Naive thymus-derived CD4-positive, alpha-beta T cell (primary cell): ENCODE data around the gene ATAD2B. TPM values are rescaled to one million over a fixed set of nuclear protein-coding genes. Genes with fewer than 3 reads are reported as not detected.

Source experiments
- ATAC-seq: fragments of 150-1000 bp; cut with Tn5 transposase; 2 replicates; pipeline ENCODE4 v1.10.0; 2021; ENCODE audit warnings: mild to moderate bottlenecking, moderate library complexity
- CTCF ChIA-PET: fragments of 350-600 bp; sonication (Branson Sonifier 250); formaldehyde crosslinking; loops from one replicate; lab custom pipeline; 2021; ENCODE audit warnings: antibody characterized with exemption; lab: Charles Lee
- POLR2A ChIA-PET: fragments of 350-600 bp; sonication (Branson Sonifier 250); formaldehyde crosslinking; loops from one replicate; lab custom pipeline; 2021; ENCODE audit warnings: antibody characterized with exemption, inconsistent platforms; lab: Charles Lee
- DNase-seq, 9 donors: peaks; one replicate each; pipeline versions ENCODE4 v3.0.0 to v3.0.0-alpha.2; 2020 to 2022; ENCODE audit warnings: mixed read lengths in 1 of 9
- H3K27ac ChIP-seq: one replicate; pipeline ENCODE4 v1.7.0; 2013; ENCODE audit warnings: mild to moderate bottlenecking, low read depth, low read length, moderate library complexity
- H3K27me3 ChIP-seq, 2 donors: one replicate each; pipeline ENCODE4 v1.7.0; 2013; ENCODE audit warnings: low read length in 2 of 2, mild to moderate bottlenecking in 2 of 2, moderate library complexity in 2 of 2; ENCODE audit not compliant: control insufficient read depth in 2 of 2, insufficient read depth in 2 of 2
- H3K36me3 ChIP-seq, 3 experiments: 1 replicate in 2 of 3; 2 replicates in 1 of 3; pipeline ENCODE4 v1.7.0; 2013; ENCODE audit warnings: low read length in 3 of 3, mild to moderate bottlenecking in 3 of 3, moderate library complexity in 1 of 3; ENCODE audit not compliant: insufficient read depth in 3 of 3, control insufficient read depth in 2 of 3
- H3K4me1 ChIP-seq, 2 donors: one replicate each; pipeline ENCODE4 v1.7.0; 2013; ENCODE audit warnings: low read length in 2 of 2, mild to moderate bottlenecking in 2 of 2, moderate library complexity in 1 of 2; ENCODE audit not compliant: control insufficient read depth in 2 of 2, insufficient read depth in 2 of 2
- H3K4me3 ChIP-seq: 2 replicates; pipeline ENCODE4 v1.7.0; 2013; ENCODE audit warnings: mild to moderate bottlenecking, low read length
- H3K9me3 ChIP-seq, 3 experiments: 1 replicate in 2 of 3; 2 replicates in 1 of 3; pipeline ENCODE4 v1.7.0; 2013; ENCODE audit warnings: low read length in 3 of 3; ENCODE audit not compliant: control insufficient read depth in 2 of 3
- H3K27ac Mint-ChIP-seq, 9 donors: one replicate each; pipeline ENCODE4 v1.8.0; 2020 to 2022; ENCODE audit warnings: mixed read lengths in 9 of 9, mild to moderate bottlenecking in 8 of 9, moderate library complexity in 5 of 9, inconsistent platforms in 2 of 9
- H3K27me3 Mint-ChIP-seq, 5 donors: one replicate each; pipeline ENCODE4 v1.8.0; 2021 to 2022; ENCODE audit warnings: mixed read lengths in 5 of 5, mild to moderate bottlenecking in 1 of 5
- H3K36me3 Mint-ChIP-seq, 5 donors: one replicate each; pipeline ENCODE4 v1.8.0; 2020 to 2022; ENCODE audit warnings: mixed read lengths in 5 of 5, mild to moderate bottlenecking in 3 of 5, inconsistent platforms in 1 of 5
- H3K4me1 Mint-ChIP-seq, 7 donors: one replicate each; pipeline ENCODE4 v1.8.0; 2020 to 2022; ENCODE audit warnings: mixed read lengths in 7 of 7, mild to moderate bottlenecking in 3 of 7, inconsistent platforms in 1 of 7
- H3K4me3 Mint-ChIP-seq, 10 donors: one replicate each; pipeline ENCODE4 v1.8.0; 2020 to 2022; ENCODE audit warnings: mild to moderate bottlenecking in 10 of 10, mixed read lengths in 10 of 10, moderate library complexity in 6 of 10, inconsistent platforms in 2 of 10
- H3K9me3 Mint-ChIP-seq, 11 donors: one replicate each; pipeline ENCODE4 v1.8.0; 2020 to 2022; ENCODE audit warnings: mixed read lengths in 11 of 11, mild to moderate bottlenecking in 4 of 11, inconsistent platforms in 1 of 11, moderate library complexity in 1 of 11
- intact Hi-C, 2 donors: fragments of 100-400 bp; cut with micrococcal nuclease; formaldehyde crosslinking; loops; one replicate each; pipeline ENCODE4 v1.15.1; 2023
- polyA plus RNA-seq, 2 donors: library from polyadenylated mRNA; unstranded; fragments of 300-500 nt; fragmentation: Illumina TruSeq; gene quantifications; one replicate each; pipeline ENCODE4 v1.2.3, GENCODE V29; 2021
- total RNA-seq, 6 experiments: library from RNA in 5 of 6; stranded (reverse) in 5 of 6; gene quantifications; 1 replicate in 5 of 6; 2 replicates in 1 of 6; pipeline ENCODE4 v1.2.3 and lab custom pipeline; 2021 to 2026

The ATAD2B gene
- total and polyA plus RNA-seq, 7 experiments from 2014 or later = 10.2 to 55.8 (median 38.0) TPM

GRCh38 chr2:23827287-23827686 lies 99.6 kb downstream of the ATAD2B start:
- Mint-ChIP-seq H3K4me3 (no peak overlapping the region), H3K27ac (peak overlapping the region in 5 of 9 donors; percentile 19 to 60 (median 25)), H3K36me3 (peaks cover 0 to 11% (median 3%) of the 10 kb centered on the region in 5 donors), H3K27me3 (no peaks in the 10 kb centered on the region), H3K9me3 (no peaks in the 10 kb centered on the region), H3K4me1 (peaks cover 0 to 9% (median 2%) of the 10 kb centered on the region in 7 donors)
- Histone ChIP-seq H3K27ac (no peak overlapping the region), H3K36me3 (peaks cover 0 to under 1% (median 0%) of the 10 kb centered on the region in 3 experiments), H3K27me3 (no peaks in the 10 kb centered on the region), H3K9me3 (no peaks in the 10 kb centered on the region), H3K4me1 (no peaks in the 10 kb centered on the region), H3K4me3 (no peak overlapping the region)
- ChIA-PET CTCF (interaction anchor here (1.0 to 1.5 kb wide), 2 partner anchors 8 to 38 kb away, joined by 3 to 6 read pairs; no protein-coding TSS in a partner anchor), POLR2A (interaction anchor here (0.7 kb wide), 1 partner anchor 38 kb away, joined by 4 read pairs; no protein-coding TSS in a partner anchor)
- no peak for ATAC-seq
- DNase-seq = no peak
- intact Hi-C loops = loop anchor here in 1 of 2 donors (10.0 kb wide), 1 partner anchor 408 kb away; no protein-coding TSS in a partner anchor

- DNase-seq (no peak), ATAC-seq (no peak)
- no peaks in the 10 kb centered on the region for H3K27me3 ChIP-seq
- Mint-ChIP-seq H3K4me3 (no peak overlapping the region), H3K36me3 (peaks cover 0 to 11% (median 3%) of the 10 kb centered on the region in 5 donors), H3K27ac (peak overlapping the region in 5 of 9 donors; percentile 19 to 40 (median 30)), H3K27me3 (no peaks in the 10 kb centered on the region), H3K4me1 (peaks cover 0 to 6% (median 2%) of the 10 kb centered on the region in 7 donors), H3K9me3 (no peaks in the 10 kb centered on the region)
- intact Hi-C loops = loop anchor here in 1 of 2 donors (10.0 kb wide), 1 partner anchor 408 kb away; no protein-coding TSS in a partner anchor
- no peak overlapping the region for H3K4me3 ChIP-seq
- H3K36me3 ChIP-seq = peaks cover 0 to 6% (median 0%) of the 10 kb centered on the region in 3 experiments
- POLR2A ChIA-PET = no interaction called here
- no peaks in the 10 kb centered on the region for H3K4me1 ChIP-seq
- H3K27ac ChIP-seq = no peak overlapping the region
- CTCF ChIA-PET = interaction anchor here (1.0 to 7.2 kb wide), 3 partner anchors 9 to 257 kb away, joined by 3 to 59 read pairs (median 6); partner anchors contain the start of gene TP53I3
- H3K9me3 ChIP-seq = no peaks in the 10 kb centered on the region
Measured at GRCh38 chr2:23826771-23827170, 100.2 kb downstream of the ATAD2B start.

- H3K9me3 Mint-ChIP-seq = no peaks in the 10 kb centered on the region
- POLR2A ChIA-PET = no interaction called here
Measured at GRCh38 chr2:23826040-23826439, 100.9 kb downstream of the ATAD2B start.

GRCh38 chr2:23824777-23825212 lies 102.1 kb downstream of the ATAD2B start:
- peak; percentile 77 for ATAC-seq
- Mint-ChIP-seq H3K4me1 (peaks cover 0 to 4% (median 0%) of the 10 kb centered on the region in 7 donors), H3K36me3 (peaks cover 0 to 11% (median 3%) of the 10 kb centered on the region in 5 donors), H3K27ac (no peak overlapping the region), H3K9me3 (no peaks in the 10 kb centered on the region), H3K27me3 (no peaks in the 10 kb centered on the region), H3K4me3 (no peak overlapping the region)
- Histone ChIP-seq H3K27me3 (no peaks in the 10 kb centered on the region), H3K9me3 (no peaks in the 10 kb centered on the region), H3K27ac (no peak overlapping the region), H3K36me3 (peaks cover 0 to 7% (median 0%) of the 10 kb centered on the region in 3 experiments), H3K4me1 (no peaks in the 10 kb centered on the region), H3K4me3 (no peak overlapping the region)
- DNase-seq = peak in 7 of 9 donors; percentile 18 to 60 (median 50)
- POLR2A ChIA-PET = interaction anchor here (0.6 to 2.5 kb wide), 2 partner anchors 23 to 102 kb away, joined by 3 to 11 read pairs; partner anchors contain the start of gene ATAD2B
- intact Hi-C loops = loop anchor here (1.0 to 10.0 kb wide), 9 partner anchors 102 to 558 kb away; partner anchors contain the start of genes TP53I3 (in 2 of the 2) and ATAD2B (in 1 of the 2)
- CTCF ChIA-PET = interaction anchor here (0.6 to 7.2 kb wide), 10 partner anchors 8 to 922 kb away, joined by 3 to 59 read pairs (median 4); partner anchors contain the start of gene TP53I3

More at GRCh38 chr2:23826040-23826439, 100.9 kb downstream of the ATAD2B start:
- Mint-ChIP-seq H3K36me3 (peaks cover 0 to 11% (median 3%) of the 10 kb centered on the region in 5 donors), H3K27me3 (no peaks in the 10 kb centered on the region), H3K27ac (peak overlapping the region in 1 of 9 donors; percentile 40), H3K4me1 (peaks cover 0 to 4% (median 0%) of the 10 kb centered on the region in 7 donors), H3K4me3 (no peak overlapping the region)
- Histone ChIP-seq H3K36me3 (peaks cover 0 to 7% (median 0%) of the 10 kb centered on the region in 3 experiments), H3K4me1 (no peaks in the 10 kb centered on the region), H3K27ac (no peak overlapping the region), H3K4me3 (no peak overlapping the region), H3K9me3 (no peaks in the 10 kb centered on the region), H3K27me3 (no peaks in the 10 kb centered on the region)
- intact Hi-C loops = loop anchor here in 1 of 2 donors (10.0 kb wide), 1 partner anchor 409 kb away; no protein-coding TSS in a partner anchor
- DNase-seq (no peak), ATAC-seq (no peak)
- CTCF ChIA-PET = interaction anchor here (1.0 to 7.2 kb wide), 2 partner anchors 39 to 258 kb away, joined by 3 to 59 read pairs; partner anchors contain the start of gene TP53I3

GRCh38 chr2:23823863-23824262 lies 103.1 kb downstream of the ATAD2B start:
- Histone ChIP-seq H3K9me3 (no peaks in the 10 kb centered on the region), H3K27ac (no peak overlapping the region), H3K36me3 (peaks cover 0 to 7% (median 0%) of the 10 kb centered on the region in 3 experiments), H3K27me3 (no peaks in the 10 kb centered on the region), H3K4me3 (no peak overlapping the region), H3K4me1 (no peaks in the 10 kb centered on the region)
- CTCF ChIA-PET = interaction anchor here (0.6 to 7.2 kb wide), 11 partner anchors 10 to 680 kb away, joined by 3 to 59 read pairs (median 5); partner anchors contain the start of genes SF3B6 and TP53I3
- intact Hi-C loops = loop anchor here (1.0 to 10.0 kb wide), 8 partner anchors 102 to 559 kb away; partner anchors contain the start of genes TP53I3 (in 2 of the 2) and ATAD2B (in 1 of the 2)
- peaks cover 0 to 11% (median 3%) of the 10 kb centered on the region in 5 donors for H3K36me3 Mint-ChIP-seq
- ATAC-seq (no peak), DNase-seq (no peak)
- POLR2A ChIA-PET = interaction anchor here (0.7 to 2.5 kb wide), 3 partner anchors 92 to 255 kb away, joined by 4 to 11 read pairs (median 11); partner anchors contain the start of gene ATAD2B
- H3K27me3 Mint-ChIP-seq = no peaks in the 10 kb centered on the region
- no peak overlapping the region for H3K27ac Mint-ChIP-seq
- H3K9me3 Mint-ChIP-seq = no peaks in the 10 kb centered on the region
- H3K4me1 Mint-ChIP-seq = peaks cover 0 to 4% (median 0%) of the 10 kb centered on the region in 7 donors
- H3K4me3 Mint-ChIP-seq = no peak overlapping the region

- H3K27ac ChIP-seq = no peak overlapping the region
- Mint-ChIP-seq H3K4me1 (peaks cover 0 to 3% (median 0%) of the 10 kb centered on the region in 7 donors), H3K27ac (no peak overlapping the region), H3K9me3 (no peaks in the 10 kb centered on the region), H3K27me3 (no peaks in the 10 kb centered on the region), H3K4me3 (no peak overlapping the region), H3K36me3 (peaks cover 7 to 29% (median 13%) of the 10 kb centered on the region in 5 donors)
- ATAC-seq (no peak), DNase-seq (no peak)
- ChIA-PET POLR2A (no interaction called here), CTCF (no interaction called here)
- no peaks in the 10 kb centered on the region for H3K9me3 ChIP-seq
- H3K36me3 ChIP-seq = peaks cover 0 to 23% (median 3%) of the 10 kb centered on the region in 3 experiments
- H3K4me3 ChIP-seq = no peak overlapping the region
- H3K4me1 ChIP-seq = no peaks in the 10 kb centered on the region
- intact Hi-C loops = no loop called here
- no peaks in the 10 kb centered on the region for H3K27me3 ChIP-seq
Measured at GRCh38 chr2:23814963-23815362, 112.0 kb downstream of the ATAD2B start.
